SK-N-SH (cell line): Measurements from ENCODE around the gene CLDN7.

Experiments
- CTCF ChIP-seq: fragments of 200-600 bp; sonication (generic); IDR thresholded peaks from 2 replicates; pipeline ENCODE4 v1.6.1; 2017; ENCODE audit warnings: antibody characterized with exemption, mild to moderate bottlenecking, moderate library complexity
- GABPA ChIP-seq: IDR thresholded peaks from 2 replicates; pipeline ENCODE4 v1.4.0; 2012; ENCODE audit warnings: low read depth, mild to moderate bottlenecking
- MAX ChIP-seq: IDR thresholded peaks from 2 replicates; pipeline ENCODE4 v1.4.0; 2012; ENCODE audit warnings: low read depth
- NFIC ChIP-seq: IDR thresholded peaks from 2 replicates; pipeline ENCODE4 v1.4.0; 2012; ENCODE audit warnings: borderline replicate concordance
- POLR2AphosphoS5 ChIP-seq: IDR thresholded peaks from 2 replicates; pipeline ENCODE4 v1.6.1; 2012; ENCODE audit warnings: low read depth, low read length
- RAD21 ChIP-seq: IDR thresholded peaks from 2 replicates; pipeline ENCODE4 v1.6.1; 2012; ENCODE audit warnings: mild to moderate bottlenecking, low read length
- SMC3 ChIP-seq: IDR thresholded peaks from 2 replicates; pipeline ENCODE4 v1.6.1; 2012; ENCODE audit warnings: low read depth, low read length, improper control_type of control experiment
- TAF1 ChIP-seq: IDR thresholded peaks from 2 replicates; pipeline ENCODE4 v1.6.1; 2012; ENCODE audit warnings: low read depth, mild to moderate bottlenecking, low read length, moderate library complexity, borderline replicate concordance
- USF2 ChIP-seq: fragments of 150-350 bp; IDR thresholded peaks from 2 replicates; pipeline ENCODE4 v1.6.1; 2017; ENCODE audit warnings: antibody characterized with exemption, low read length, low read depth, borderline replicate concordance

- no peak for TF ChIP-seq NFIC
- no peak for TF ChIP-seq CTCF
- no peak for TF ChIP-seq MAX
- TF ChIP-seq RAD21, result no peak
- no peak for TF ChIP-seq SMC3
- TF ChIP-seq TAF1, result no peak
- no peak for TF ChIP-seq GABPA
- TF ChIP-seq USF2, result no peak
- no peak for TF ChIP-seq POLR2AphosphoS5
These were observed 2.1 kb downstream of the CLDN7 start for GRCh38 chr17:7260151-7260550.
